CD4-positive, alpha-beta T cell (primary cell): ENCODE measurements around the gene MSH2. TPM values are rescaled to one million over a fixed set of nuclear protein-coding genes. Genes with fewer than 3 reads are reported as not detected.

Source experiments
- ATAC-seq: fragments of 200-7000 bp; cut with Tn5 transposase; one replicate; pipeline ENCODE4 v1.10.0; 2022; ENCODE audit warnings: mild to moderate bottlenecking; ENCODE audit not compliant: poor library complexity
- CTCF ChIA-PET: fragments of 350-600 bp; sonication (Branson Sonifier 250); formaldehyde crosslinking; loops from one replicate; lab custom pipeline; 2021; ENCODE audit warnings: antibody characterized with exemption, inconsistent platforms; lab: Charles Lee
- POLR2A ChIA-PET: fragments of 350-600 bp; sonication (Branson Sonifier 250); formaldehyde crosslinking; loops from one replicate; lab custom pipeline; 2021; ENCODE audit warnings: antibody characterized with exemption, inconsistent platforms; lab: Charles Lee
- DNase-seq, 14 experiments: peaks; one replicate each; pipeline ENCODE4 v3.0.0-alpha.2; 2013 to 2020; ENCODE audit warnings: mixed read lengths in 2 of 14
- H3K27ac ChIP-seq, 2 donors: one replicate each; pipeline versions ENCODE4 v1.5.1 to v1.7.0; 2013; ENCODE audit warnings: low read length in 2 of 2, low read depth in 1 of 2, mild to moderate bottlenecking in 1 of 2
- H3K27me3 ChIP-seq, 2 experiments: 1 replicate in 1 of 2; 2 replicates in 1 of 2; pipeline versions ENCODE4 v1.6.1 to v1.7.0; 2013; ENCODE audit warnings: low read length in 2 of 2, control low read depth in 1 of 2, mild to moderate bottlenecking in 1 of 2, moderate library complexity in 1 of 2; ENCODE audit not compliant: insufficient read depth in 2 of 2, control insufficient read depth in 1 of 2
- H3K36me3 ChIP-seq: one replicate; pipeline ENCODE4 v1.6.1; 2013; ENCODE audit warnings: low read length, control low read depth; ENCODE audit not compliant: insufficient read depth
- H3K4me1 ChIP-seq: one replicate; pipeline ENCODE4 v1.6.1; 2013; ENCODE audit warnings: low read length, control low read depth; ENCODE audit not compliant: insufficient read depth
- H3K4me3 ChIP-seq: one replicate; pipeline ENCODE4 v1.5.1; 2013; ENCODE audit warnings: mild to moderate bottlenecking, low read length, moderate library complexity
- H3K9me3 ChIP-seq, 2 experiments: 1 replicate in 1 of 2; 2 replicates in 1 of 2; pipeline versions ENCODE4 v1.6.1 to v1.7.0; 2013; ENCODE audit warnings: low read length in 2 of 2, mild to moderate bottlenecking in 2 of 2, control low read depth in 1 of 2, moderate library complexity in 1 of 2; ENCODE audit not compliant: control insufficient read depth in 1 of 2, insufficient read depth in 1 of 2
- H3K27ac Mint-ChIP-seq: one replicate; pipeline ENCODE4 v1.8.0; 2020; ENCODE audit warnings: mixed read lengths
- H3K27me3 Mint-ChIP-seq: one replicate; pipeline ENCODE4 v1.8.0; 2021; ENCODE audit warnings: mixed read lengths
- H3K36me3 Mint-ChIP-seq: one replicate; pipeline ENCODE4 v1.8.0; 2021; ENCODE audit warnings: low read depth, mixed read lengths
- H3K4me1 Mint-ChIP-seq: one replicate; pipeline ENCODE4 v1.8.0; 2021; ENCODE audit warnings: low read depth, mixed read lengths
- H3K4me3 Mint-ChIP-seq: one replicate; pipeline ENCODE4 v1.8.0; 2020; ENCODE audit warnings: mild to moderate bottlenecking, mixed read lengths
- H3K9me3 Mint-ChIP-seq: one replicate; pipeline ENCODE4 v1.8.0; 2020; ENCODE audit warnings: mixed read lengths
- intact Hi-C, 2 experiments: fragments of 100-400 bp; cut with DNase I in 1 of 2; cut with micrococcal nuclease in 1 of 2; formaldehyde crosslinking; loops; one replicate each; pipeline versions ENCODE4 v1.15.1 to v1.9.0; 2023 to 2025; cut with DNase I, micrococcal nuclease
- total RNA-seq, 174 experiments: library from RNA in 2 of 174; stranded (reverse) in 2 of 174; gene quantifications; one replicate each; pipeline ENCODE4 v1.2.3 and lab custom pipeline; 2021 to 2026
- TF ChIP-seq, protein P1 (sequence below): fragments of 200-600 bp; IDR thresholded peaks from one replicate; pipeline ENCODE4 v1.8.0; 2022; ENCODE audit warnings: antibody characterized with exemption, mild to moderate bottlenecking

Gene MSH2
- total RNA-seq, 2 experiments from 2014 or later: 7.1 to 8.2 TPM

DNA sequence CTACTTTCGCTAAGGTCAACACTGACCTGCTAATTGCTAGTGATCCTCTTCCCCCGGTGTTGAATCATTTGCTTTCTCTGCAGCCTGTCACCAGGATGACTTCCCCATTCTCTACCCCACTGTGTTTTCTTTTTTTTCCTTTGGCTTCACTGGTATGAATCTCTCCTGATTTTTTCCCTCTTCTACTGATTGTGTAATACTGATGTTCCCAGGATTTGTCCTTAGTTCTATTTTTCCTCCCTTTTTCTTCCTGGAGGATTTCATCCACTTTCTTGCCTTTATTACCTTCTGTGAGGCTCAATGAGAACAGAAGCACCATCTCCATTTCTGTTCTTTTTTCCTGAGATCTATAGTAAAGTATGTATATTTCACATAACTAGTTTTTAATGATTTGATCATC, 14.1 kb upstream of the MSH2 start:
- no peak for DNase-seq
- Histone ChIP-seq H3K4me1 (peaks cover 2% of the 10 kb centered on the region), H3K27me3 (no peaks in the 10 kb centered on the region), H3K4me3 (no peak overlapping the region), H3K27ac (no peak overlapping the region), H3K36me3 (no peaks in the 10 kb centered on the region), H3K9me3 (no peaks in the 10 kb centered on the region)
- TF ChIP-seq, protein P1, sequence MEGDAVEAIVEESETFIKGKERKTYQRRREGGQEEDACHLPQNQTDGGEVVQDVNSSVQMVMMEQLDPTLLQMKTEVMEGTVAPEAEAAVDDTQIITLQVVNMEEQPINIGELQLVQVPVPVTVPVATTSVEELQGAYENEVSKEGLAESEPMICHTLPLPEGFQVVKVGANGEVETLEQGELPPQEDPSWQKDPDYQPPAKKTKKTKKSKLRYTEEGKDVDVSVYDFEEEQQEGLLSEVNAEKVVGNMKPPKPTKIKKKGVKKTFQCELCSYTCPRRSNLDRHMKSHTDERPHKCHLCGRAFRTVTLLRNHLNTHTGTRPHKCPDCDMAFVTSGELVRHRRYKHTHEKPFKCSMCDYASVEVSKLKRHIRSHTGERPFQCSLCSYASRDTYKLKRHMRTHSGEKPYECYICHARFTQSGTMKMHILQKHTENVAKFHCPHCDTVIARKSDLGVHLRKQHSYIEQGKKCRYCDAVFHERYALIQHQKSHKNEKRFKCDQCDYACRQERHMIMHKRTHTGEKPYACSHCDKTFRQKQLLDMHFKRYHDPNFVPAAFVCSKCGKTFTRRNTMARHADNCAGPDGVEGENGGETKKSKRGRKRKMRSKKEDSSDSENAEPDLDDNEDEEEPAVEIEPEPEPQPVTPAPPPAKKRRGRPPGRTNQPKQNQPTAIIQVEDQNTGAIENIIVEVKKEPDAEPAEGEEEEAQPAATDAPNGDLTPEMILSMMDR: no peak
- no peak for ATAC-seq
- intact Hi-C loops: loop anchor here in 1 of 2 experiments (2.0 kb wide), 1 partner anchor 54 kb away; no protein-coding TSS in a partner anchor
- H3K36me3 Mint-ChIP-seq: no peaks in the 10 kb centered on the region
- H3K27ac Mint-ChIP-seq: no peak overlapping the region
- H3K4me1 Mint-ChIP-seq: no peaks in the 10 kb centered on the region
- ChIA-PET CTCF (interaction anchor here (1.0 to 1.3 kb wide), 4 partner anchors 10 to 379 kb away, joined by 4 to 6 read pairs (median 4); partner anchors contain the start of gene MSH2), POLR2A (interaction anchor here (1.1 kb wide), 1 partner anchor 14 kb away, joined by 7 read pairs; the partner anchor contains the start of gene MSH2)
- no peak overlapping the region for H3K4me3 Mint-ChIP-seq
- peaks cover 17% of the 10 kb centered on the region for H3K27me3 Mint-ChIP-seq
- H3K9me3 Mint-ChIP-seq: no peaks in the 10 kb centered on the region

DNA sequence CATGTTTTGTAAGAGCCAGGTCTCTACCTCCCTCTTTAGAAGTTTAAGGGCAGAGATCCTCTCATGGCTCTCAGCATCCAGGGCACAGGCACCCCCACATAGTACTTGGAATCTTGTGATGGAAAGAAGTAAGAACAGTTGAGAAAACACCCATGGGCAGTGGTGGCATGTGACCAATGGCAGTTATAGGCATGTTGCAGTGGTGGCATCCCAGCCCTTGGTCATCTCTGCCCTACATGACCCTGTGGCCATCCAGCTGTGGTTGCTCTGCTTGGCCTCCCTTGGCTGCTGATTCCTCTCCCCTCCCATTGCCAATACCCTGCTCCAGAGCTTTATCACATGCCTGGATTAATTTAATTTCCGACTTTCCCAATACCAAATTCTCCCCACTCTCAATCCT, 13.3 kb upstream of the MSH2 start:
- TF ChIP-seq, protein P1: no peak
- POLR2A ChIA-PET: no interaction called here
- Mint-ChIP-seq H3K4me1 (no peaks in the 10 kb centered on the region), H3K27me3 (peaks cover 17% of the 10 kb centered on the region), H3K36me3 (no peaks in the 10 kb centered on the region), H3K9me3 (no peaks in the 10 kb centered on the region), H3K27ac (no peak overlapping the region), H3K4me3 (no peak overlapping the region)
- peaks cover 2% of the 10 kb centered on the region for H3K4me1 ChIP-seq
- CTCF ChIA-PET: no interaction called here
- DNase-seq (no peak), ATAC-seq (no peak)
- H3K4me3 ChIP-seq: no peak overlapping the region
- H3K36me3 ChIP-seq: no peaks in the 10 kb centered on the region
- intact Hi-C loops: loop anchor here in 1 of 2 experiments (2.0 kb wide), 1 partner anchor 55 kb away; no protein-coding TSS in a partner anchor
- H3K27ac ChIP-seq: no peak overlapping the region
- H3K9me3 ChIP-seq: no peaks in the 10 kb centered on the region
- no peaks in the 10 kb centered on the region for H3K27me3 ChIP-seq

DNA sequence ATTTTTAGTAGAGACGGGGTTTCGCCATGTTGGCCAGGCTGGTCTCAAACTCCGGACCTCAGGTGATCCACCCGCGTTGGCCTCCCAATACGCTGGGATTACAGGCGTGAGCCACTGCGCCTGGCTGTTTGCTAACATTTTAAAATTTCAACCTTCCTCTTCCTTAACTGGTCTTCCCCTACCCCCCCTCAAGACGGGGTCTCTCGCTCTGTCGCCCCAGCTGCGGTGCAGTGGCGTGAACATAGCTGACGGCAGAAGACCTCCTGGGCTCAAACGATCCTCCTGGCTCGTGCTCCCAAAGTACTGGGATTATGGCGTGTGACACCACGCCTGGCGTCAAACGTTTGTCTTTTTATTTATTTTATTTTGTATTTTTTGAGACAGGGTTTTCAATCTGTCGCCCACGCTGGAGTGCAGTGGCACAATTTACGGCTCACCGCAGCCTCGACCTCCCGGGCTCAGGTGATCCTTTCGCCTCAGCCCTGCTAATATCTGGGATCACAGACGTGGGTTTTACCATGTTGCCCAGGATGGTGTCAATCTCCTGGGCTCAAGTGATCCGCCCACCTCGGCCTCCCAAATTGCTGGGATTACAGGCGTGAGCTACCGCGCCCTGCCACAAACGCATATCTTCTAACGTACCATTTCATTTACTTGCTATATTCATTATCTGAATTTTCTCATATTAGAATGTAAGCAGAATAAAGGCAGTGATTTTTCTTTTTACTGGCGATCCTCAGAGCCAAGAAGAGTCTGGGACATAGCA, 984 bp upstream of the MSH2 start:
- TF ChIP-seq, protein P1: no peak
- intact Hi-C loops: loop anchor here in 1 of 2 experiments (2.0 to 10.0 kb wide), 3 partner anchors 381 to 1033 kb away; partner anchors contain the start of genes MCFD2 and MSH6
- peaks cover 0 to 1% of the 10 kb centered on the region in 2 experiments for H3K9me3 ChIP-seq
- Mint-ChIP-seq H3K4me1 (peaks cover 32% of the 10 kb centered on the region), H3K36me3 (peaks cover 26% of the 10 kb centered on the region), H3K9me3 (no peaks in the 10 kb centered on the region), H3K27me3 (no peaks in the 10 kb centered on the region), H3K4me3 (peak overlapping the region; percentile 99), H3K27ac (peak overlapping the region; percentile 93)
- ChIA-PET POLR2A (interaction anchor here (0.7 to 1.3 kb wide), 6 partner anchors 14 to 1046 kb away, joined by 3 to 8 read pairs (median 6); partner anchors contain the start of genes FBXO11 and MSH6), CTCF (interaction anchor here (1.8 kb wide), 1 partner anchor 14 kb away, joined by 6 read pairs; no protein-coding TSS in a partner anchor)
- no peak for ATAC-seq
- H3K4me1 ChIP-seq: peaks cover 23% of the 10 kb centered on the region
- peak overlapping the region; percentile 92 for H3K4me3 ChIP-seq
- H3K27me3 ChIP-seq: no peaks in the 10 kb centered on the region
- no peaks in the 10 kb centered on the region for H3K36me3 ChIP-seq
- DNase-seq: peak in 1 of 14 experiments; percentile 22
- H3K27ac ChIP-seq: peak overlapping the region in 1 of 2 donors; percentile 26
